ENCODE results near the gene TEK.
"Not testable (repeated sequence)": the region's sequence is repeated elsewhere in the genome, so short reads cannot be mapped to it uniquely, and the experiment has no call there.

TEK gene

GRCh38 chr9:27227192-27227591, 118.2 kb downstream of the TEK start:
- DNase-seq (ENCODE audit: low read depth, low spot score), result no peak

- DNase-seq (ENCODE audit: low read depth, low spot score), result not testable (repeated sequence)
Measured at GRCh38 chr9:27239648-27240047, 130.6 kb downstream of the TEK start.

GRCh38 chr9:27247756-27248155, 138.7 kb downstream of the TEK start:
- no peak for DNase-seq (ENCODE audit: low read depth, low spot score)

GRCh38 chr9:27248702-27249101, 139.7 kb downstream of the TEK start:
- DNase-seq (ENCODE audit: low read depth, low spot score), result no peak

- no peak for DNase-seq (ENCODE audit: low read depth, low spot score)
Measured at GRCh38 chr9:27258662-27259061, 149.6 kb downstream of the TEK start.

- DNase-seq (ENCODE audit: low read depth, low spot score), result no peak
Measured at GRCh38 chr9:27260789-27261516, 151.9 kb downstream of the TEK start.

GRCh38 chr9:27261517-27262211, 152.6 kb downstream of the TEK start:
- DNase-seq (ENCODE audit: low read depth, low spot score), result no peak

- DNase-seq (ENCODE audit: low read depth, low spot score), result no peak
Measured at GRCh38 chr9:27272103-27272502, 163.1 kb downstream of the TEK start.

- DNase-seq (ENCODE audit: low read depth, low spot score), result no peak
Measured at GRCh38 chr9:27273186-27273585, 164.2 kb downstream of the TEK start.

GRCh38 chr9:27276193-27277030, 167.4 kb downstream of the TEK start:
- DNase-seq (ENCODE audit: low read depth, low spot score), result peak; percentile 10

GRCh38 chr9:27278374-27278773, 169.3 kb downstream of the TEK start:
- no peak for DNase-seq (ENCODE audit: low read depth, low spot score)

GRCh38 chr9:27279611-27280010, 170.6 kb downstream of the TEK start:
- no peak for DNase-seq (ENCODE audit: low read depth, low spot score)

Data from brain pericyte (primary cell).